ENCODE results near the gene C19orf67.

The C19orf67 gene

GRCh38 chr19:14110650-14111049 lies 25.1 kb upstream of the C19orf67 start:
- DNase-seq (ENCODE audit: low read depth, low spot score), result no peak

DNA sequence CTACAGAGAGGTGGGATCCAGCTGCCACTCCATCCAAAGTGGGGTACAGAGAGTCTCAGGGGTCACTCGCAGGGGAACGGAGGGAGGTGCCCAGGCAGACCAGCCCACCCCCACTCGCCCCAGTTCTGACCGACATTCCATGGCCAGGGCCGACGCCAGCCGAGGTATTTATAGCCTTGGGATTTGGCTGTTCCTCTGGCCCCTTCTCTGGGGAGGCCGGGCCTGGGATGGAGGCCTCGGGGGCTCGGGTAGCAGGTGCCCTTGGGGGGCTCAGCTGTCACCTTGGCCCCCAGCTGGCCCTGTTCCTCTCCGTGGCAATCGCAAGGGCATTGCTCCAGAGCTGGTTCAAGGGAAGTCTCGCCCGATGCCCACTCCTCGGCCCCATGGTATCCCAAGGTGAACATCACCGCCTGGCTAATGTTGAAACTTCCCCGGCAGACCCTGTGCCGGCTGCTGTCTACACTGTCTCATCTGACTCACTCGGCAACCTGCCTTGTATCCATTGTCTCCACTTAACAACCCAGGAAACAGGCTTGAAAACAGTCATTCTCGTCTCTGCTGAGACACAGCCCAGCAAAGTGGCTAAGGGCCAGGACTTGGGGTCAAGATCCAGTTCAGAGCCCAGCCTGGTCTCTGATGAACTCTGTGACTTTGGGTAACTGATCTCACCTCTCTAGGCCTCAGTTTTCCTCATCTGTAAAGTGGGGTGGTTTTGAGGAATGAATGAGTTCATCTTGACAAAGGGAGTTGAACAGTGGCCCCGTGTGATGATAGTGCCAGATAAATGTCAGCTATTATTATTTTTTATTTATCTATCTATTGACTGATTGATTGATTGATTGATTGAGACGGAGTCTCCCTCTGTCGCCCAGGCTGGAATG lies 22.2 kb upstream of the C19orf67 start:
- no peak for DNase-seq (ENCODE audit: low read depth, low spot score)

GRCh38 chr19:14106840-14107239 lies 21.3 kb upstream of the C19orf67 start:
- no peak for DNase-seq (ENCODE audit: low read depth, low spot score)

DNA sequence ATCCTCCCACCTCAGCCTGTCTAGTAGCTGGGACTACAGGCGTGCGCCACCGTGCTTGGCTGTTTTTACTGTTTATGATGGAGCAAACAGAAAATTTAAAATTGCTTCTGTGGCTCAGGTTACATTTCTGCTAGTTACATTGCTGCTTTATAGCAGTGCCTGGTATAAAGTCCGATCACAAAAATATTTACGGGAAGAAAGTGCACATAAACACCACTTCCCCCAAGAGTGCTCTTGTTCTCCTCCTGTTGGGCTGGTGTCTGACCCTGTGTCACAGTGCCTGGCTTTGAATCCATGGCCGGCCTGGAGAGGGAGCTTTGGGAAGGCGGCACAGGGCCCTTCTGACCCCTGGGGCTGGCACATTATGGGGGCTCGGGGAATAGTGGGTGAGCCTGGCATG lies 20.1 kb upstream of the C19orf67 start:
- no peak for DNase-seq (ENCODE audit: low read depth, low spot score)

GRCh38 chr19:14103310-14103709 lies 17.7 kb upstream of the C19orf67 start:
- DNase-seq (ENCODE audit: low read depth, low spot score), result no peak

DNA sequence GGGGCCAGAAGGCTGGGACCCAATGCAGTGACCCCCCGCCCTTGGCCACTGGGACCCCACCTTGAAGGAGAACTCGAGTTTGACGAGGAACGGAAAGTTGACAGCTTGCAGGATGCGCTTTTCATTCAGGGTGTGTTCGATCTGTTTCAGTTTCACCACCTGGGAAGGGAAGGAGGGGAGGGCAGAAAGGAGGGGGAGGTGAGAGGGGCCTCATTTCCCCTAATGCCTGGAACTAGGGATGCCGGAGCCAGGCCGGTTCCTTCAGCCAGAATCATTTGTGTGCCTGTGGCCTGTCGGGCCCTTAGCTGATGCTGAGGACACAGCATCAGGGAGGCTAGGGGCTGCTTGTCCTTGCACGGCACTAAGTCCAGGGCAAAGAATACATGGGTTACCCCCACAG lies 17.2 kb upstream of the C19orf67 start:
- no peak for DNase-seq (ENCODE audit: low read depth, low spot score)

DNA sequence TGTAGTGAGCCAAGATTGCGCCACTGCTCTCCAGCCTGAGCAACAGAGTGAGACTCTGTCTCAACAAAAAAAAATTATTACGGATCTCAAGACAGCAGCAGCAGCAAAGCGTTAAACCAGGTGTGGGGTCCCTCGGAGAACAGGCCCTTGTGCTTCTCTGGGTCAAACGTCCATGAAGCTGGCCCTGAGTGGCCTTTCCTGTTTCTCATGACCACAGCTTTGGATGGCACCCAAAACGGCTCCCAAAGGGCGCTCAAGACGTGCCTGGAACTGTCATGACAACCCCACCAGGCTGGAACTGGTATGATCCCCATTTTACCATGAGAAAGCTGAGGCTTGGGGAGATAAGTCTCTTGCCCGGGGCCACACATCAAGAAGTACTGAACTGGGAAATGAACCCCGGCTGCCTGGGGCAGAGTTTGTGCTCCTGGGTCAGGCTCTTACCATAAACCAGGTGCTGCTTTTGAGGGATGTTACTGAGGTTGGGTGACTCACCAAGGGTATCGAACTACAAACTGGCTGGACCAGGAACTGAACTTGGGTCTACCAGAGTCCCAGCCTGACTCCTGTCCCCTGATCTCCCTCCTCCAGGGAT lies 16.6 kb upstream of the C19orf67 start:
- DNase-seq (ENCODE audit: low read depth, low spot score), result no peak

GRCh38 chr19:14101003-14101545 lies 15.5 kb upstream of the C19orf67 start:
- no peak for DNase-seq (ENCODE audit: low read depth, low spot score)

GRCh38 chr19:14097532-14098151 lies 12.1 kb upstream of the C19orf67 start:
- no peak for DNase-seq (ENCODE audit: low read depth, low spot score)

GRCh38 chr19:14096272-14096992 lies 10.8 kb upstream of the C19orf67 start:
- DNase-seq (ENCODE audit: low read depth, low spot score), result no peak

DNA sequence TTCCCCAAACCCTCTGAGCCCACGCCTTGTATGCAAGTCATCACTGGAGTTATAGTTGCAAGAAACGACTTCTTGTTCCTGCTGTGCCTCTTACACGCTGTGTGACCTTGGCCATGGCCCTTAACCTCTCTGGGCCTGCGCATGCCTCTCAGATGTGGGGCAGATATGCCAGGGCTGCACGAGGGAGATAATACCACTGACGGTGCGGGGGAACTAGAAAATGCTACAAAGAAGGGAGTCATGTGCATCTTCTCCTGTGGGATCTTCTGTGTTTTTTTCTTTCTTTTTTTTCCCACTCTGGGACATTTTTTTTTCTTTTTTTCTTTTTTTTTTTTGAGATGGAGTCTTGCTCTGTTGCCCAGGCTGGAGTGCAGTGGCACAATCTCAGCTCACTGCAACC lies 9.3 kb upstream of the C19orf67 start:
- no peak for DNase-seq (ENCODE audit: low read depth, low spot score)

GRCh38 chr19:14093117-14093823 lies 7.7 kb upstream of the C19orf67 start:
- no peak for DNase-seq (ENCODE audit: low read depth, low spot score)

DNA sequence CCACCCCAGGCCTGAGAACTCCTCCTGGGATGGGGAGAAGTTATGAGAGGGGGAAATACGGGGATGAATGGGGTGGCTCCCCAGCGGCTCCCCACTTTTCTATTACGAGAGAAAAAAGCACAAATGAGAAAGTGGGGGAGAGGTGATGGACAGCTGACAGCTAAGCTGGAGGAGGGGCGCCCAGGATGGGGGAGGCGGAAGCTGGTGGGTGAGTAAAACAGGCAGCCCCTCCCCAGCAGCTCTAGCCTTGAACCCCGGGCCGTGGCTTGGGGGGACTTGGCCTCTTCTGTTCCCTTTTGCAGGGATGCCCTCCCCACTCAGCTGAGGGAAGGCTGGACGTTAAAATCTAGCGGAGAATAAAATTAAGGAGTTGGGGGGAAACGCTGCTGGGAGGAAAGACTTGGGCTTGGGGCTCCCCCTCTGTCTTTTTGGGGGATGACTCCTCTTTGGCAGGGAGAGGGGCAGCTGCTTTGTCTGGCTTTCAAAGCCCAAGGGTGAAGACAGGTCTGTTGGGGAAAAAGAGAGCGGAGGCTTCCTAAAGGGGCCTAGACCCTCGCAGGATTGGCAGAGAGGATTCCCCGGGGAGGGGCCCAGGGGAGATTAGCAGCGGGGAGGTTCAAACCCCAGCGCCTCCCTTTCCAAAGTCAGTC lies 6.4 kb upstream of the C19orf67 start:
- DNase-seq (ENCODE audit: low read depth, low spot score), result no peak

GRCh38 chr19:14091081-14091812 lies 5.7 kb upstream of the C19orf67 start:
- no peak for DNase-seq (ENCODE audit: low read depth, low spot score)

GRCh38 chr19:14090509-14091080 lies 5.0 kb upstream of the C19orf67 start, which contains the start of gene SAMD1:
Gene SAMD1 (minus strand): TSS chr19:14090751.
- DNase-seq (ENCODE audit: low read depth, low spot score), result no peak

- DNase-seq (ENCODE audit: low read depth, low spot score), result no peak
Measured at GRCh38 chr19:14089662-14090508, 4.3 kb upstream of the C19orf67 start.

GRCh38 chr19:14089412-14089661 lies 3.8 kb upstream of the C19orf67 start:
- DNase-seq (ENCODE audit: low read depth, low spot score), result no peak

DNA sequence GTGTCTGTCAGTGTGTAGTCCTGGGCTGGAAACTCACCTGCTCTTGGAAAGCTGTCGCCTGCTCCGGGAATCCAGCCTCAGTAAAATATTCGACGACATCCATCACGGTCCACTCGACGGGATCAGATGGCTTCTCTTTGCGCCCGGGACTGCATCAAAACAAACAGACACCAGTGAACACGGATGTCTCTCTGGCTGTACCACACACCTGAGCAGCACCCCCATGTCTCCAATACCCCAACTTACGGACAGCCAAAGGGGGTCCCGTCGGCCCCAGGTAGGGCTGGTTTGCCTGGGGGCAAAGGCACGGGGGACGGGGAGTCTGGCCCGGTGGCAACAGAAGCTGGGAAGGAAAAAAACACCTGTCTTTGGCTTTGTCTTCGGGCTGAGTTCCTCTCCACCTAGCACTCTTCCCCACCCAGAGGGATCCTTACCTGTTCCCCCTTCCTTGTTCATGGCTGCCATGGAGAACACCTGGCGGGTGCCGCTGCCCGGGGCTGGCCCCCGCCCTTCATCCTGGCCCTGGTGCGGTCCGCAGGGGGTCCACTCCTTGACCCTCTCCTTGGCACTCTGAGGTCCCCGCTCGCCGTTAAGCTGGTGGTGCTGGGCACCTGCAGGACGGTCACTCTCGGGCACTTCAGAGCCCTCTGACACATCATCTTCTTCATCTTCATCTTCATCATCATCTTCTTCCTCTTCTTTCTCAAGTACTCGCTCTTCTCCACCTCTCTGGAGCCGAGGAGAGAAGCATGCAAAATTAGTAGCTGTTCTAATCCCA lies 3.2 kb upstream of the C19orf67 start:
- no peak for DNase-seq (ENCODE audit: low read depth, low spot score)

Data from iPS DF 19.7 (cell line).